GM19324 (cell line): ENCODE data around the gene SGCB.

Experiments used
- ATAC-seq: cut with Tn5 transposase; IDR thresholded peaks from one replicate; pipeline ENCODE4 v1.9.1; 2021; ENCODE audit warnings: mild to moderate bottlenecking, moderate library complexity; ENCODE audit not compliant: unreplicated experiment, low FRiP score

SGCB gene

GRCh38 chr4:52028970-52029369, 9.1 kb downstream of the SGCB start:
- ATAC-seq, result no peak

- no peak for ATAC-seq
Measured at GRCh38 chr4:52019936-52020657, 18.0 kb downstream of the SGCB start, which contains the start of gene LRRC66. LRRC66 (minus strand) TSS chr4:52020363; CDS start chr4:52017613, 2,750 bp downstream.

- no peak for ATAC-seq
Measured at GRCh38 chr4:52017814-52018213, 20.3 kb downstream of the SGCB start.

DNA sequence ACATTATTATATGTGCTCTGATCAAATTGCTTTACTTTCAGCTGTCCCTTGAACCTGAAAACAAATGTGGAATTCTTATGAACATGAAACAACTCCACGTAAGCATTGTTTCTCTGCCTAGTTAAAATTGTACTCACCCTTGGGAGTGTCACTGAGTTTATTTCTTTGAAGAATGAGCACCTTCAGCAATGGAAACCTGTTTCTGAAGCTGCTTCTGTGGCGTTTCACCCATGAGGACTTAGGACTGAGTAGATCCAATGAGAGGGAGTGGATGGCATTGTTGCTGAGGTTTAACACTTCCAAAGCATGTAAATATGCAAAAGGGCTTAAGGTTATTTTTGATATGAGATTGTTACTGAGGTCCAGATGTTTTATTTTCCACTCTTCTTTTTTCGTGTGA, 21.1 kb downstream of the SGCB start:
- ATAC-seq, result no peak

DNA sequence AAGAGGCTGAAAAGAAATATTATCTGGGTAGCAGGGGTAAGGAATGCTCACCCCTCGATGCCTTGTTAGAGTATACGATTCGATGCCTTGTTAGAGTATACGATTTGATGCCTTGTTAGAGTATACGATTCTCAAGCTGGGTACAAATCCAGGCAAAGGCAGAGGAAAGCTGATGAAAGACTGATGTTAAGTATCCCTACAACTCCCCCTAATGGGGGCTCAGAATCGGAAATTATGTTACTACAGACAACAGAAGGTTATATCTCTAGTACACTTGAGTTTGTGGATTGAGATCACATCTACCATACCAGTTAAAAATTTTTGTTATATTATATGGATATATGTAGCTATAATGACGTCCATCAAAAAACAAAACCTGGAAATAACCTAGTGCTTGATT, 22.7 kb downstream of the SGCB start:
- no peak for ATAC-seq

DNA sequence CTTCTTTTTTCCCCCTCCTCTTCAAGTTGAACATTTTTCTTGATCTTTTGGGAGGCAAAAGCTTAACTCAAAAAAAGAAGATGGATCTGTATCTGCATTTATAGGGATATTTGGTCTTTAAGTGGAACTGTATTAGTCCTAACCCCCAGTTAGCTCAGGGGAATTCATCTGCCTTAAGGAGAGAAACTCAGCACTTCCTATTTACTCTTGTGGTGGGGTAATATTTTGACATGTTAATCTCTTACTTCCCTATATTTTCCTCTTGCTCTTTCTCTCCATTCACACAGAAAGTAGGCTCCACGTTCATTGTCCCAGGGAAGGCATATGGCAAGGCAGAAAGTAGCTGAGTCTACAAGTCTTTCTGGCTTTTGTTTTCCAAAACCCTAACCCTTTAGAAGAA, 23.2 kb downstream of the SGCB start:
- no peak for ATAC-seq

GRCh38 chr4:52012651-52013050, 25.4 kb downstream of the SGCB start:
- ATAC-seq, result no peak

DNA sequence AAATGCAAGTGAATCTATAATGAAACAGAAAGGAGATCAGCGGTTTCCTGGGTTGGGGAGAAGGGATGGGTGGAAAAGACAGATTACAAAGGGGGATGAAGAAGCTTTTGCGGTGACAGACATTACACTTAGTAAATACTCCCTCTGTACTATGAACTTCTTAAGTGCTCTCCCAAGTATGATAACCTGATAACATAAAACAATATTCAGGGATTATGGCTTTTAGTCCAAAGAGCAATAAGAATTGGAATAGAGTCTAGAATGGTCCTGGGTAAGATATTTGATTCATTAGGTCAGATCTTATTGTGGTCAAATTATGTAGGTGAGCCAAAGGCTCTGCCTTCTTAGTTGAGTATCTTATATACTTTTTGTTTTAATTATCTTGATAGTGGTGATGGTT, 27.1 kb downstream of the SGCB start:
- no peak for ATAC-seq

- ATAC-seq, result no peak
Measured at GRCh38 chr4:52006887-52007286, 31.2 kb downstream of the SGCB start.

DNA sequence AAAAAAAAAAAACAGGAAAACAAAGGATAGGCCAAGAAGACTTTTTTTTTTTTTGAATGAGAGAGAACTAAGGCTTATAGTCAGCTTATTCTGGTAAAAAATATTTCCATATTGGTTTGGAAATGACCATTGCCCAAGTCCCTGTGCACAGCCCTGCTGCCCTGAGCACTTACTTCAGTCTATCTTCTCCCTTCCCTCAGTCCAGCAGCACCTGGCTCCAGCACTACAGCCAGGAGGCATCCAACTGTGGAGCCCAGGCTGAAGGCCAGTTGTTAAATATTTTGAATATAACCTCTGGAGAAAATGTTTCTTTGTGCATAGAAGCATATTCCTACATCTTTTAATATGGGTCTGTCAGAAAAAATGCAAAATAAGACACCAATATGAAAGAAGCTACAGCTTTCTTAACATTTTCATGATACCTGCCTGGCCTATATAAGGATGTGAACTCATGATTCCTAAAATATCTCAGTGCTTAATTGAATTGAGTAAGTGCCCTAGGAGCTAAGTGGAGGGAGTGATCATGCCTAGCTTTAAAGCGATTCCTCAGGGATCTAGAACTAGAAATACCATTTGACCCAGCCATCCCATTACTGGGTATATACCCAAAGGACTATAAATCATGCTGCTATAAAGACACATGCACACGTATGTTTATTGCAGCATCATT, 32.4 kb downstream of the SGCB start:
- no peak for ATAC-seq

DNA sequence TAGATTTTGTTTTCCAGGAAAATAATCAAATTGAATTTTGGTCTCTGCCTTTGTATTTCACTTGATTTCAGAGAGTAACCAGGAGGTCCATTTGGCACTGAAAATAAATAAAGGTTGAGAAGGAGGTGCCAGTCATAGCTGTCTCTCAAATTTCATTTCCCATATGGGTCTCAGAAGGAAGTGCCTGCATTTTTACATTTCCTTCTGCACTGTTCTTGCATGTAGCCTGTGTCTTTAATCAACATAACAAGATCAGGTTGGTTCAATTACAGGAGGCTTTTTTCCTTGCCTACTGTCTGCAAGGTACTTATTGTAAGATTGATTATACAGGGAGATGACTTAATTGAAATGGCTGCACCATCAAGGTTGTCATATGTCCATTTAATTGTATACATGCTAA, 33.7 kb downstream of the SGCB start:
- ATAC-seq, result no peak

GRCh38 chr4:52001616-52002015, 36.5 kb downstream of the SGCB start:
- ATAC-seq, result no peak

- ATAC-seq, result no peak
Measured at GRCh38 chr4:51999250-51999649, 38.8 kb downstream of the SGCB start.

- ATAC-seq, result no peak
Measured at GRCh38 chr4:51998837-51999236, 39.3 kb downstream of the SGCB start.

- no peak for ATAC-seq
Measured at GRCh38 chr4:51997647-51998046, 40.5 kb downstream of the SGCB start.

DNA sequence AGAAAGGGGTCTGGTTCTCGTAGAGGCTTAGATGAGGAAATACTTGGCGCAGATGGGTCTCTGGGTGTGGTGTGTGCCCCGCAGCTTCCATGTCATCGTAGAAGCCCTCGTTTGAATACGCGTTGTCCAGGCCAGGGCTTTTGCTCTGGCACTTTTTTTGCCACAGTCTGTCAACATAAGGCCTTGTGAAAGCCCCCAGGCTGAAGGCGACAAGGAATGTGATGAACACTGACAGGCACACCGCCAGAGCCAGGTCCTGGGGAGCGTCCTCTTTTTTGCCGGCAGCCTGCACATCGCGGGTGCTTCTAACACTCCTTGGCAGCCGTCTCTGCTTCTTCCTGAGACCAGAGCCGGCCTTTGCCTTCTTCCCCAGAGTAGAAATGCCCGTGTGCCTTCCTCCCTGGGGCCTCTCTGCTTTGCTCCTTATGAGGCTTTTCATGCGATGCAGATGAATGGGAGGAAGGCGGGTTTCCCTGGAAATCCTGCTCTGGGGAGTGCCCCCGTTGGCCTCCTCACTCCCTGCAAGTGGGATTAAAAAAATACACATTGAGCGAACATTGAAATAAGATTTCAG, 42.4 kb downstream of the SGCB start:
- ATAC-seq, result no peak
